HPDE6-E6E7 (cell line): ENCODE measurements around the gene RNF150.
"Not testable (repeated sequence)": the region's sequence is repeated elsewhere in the genome, so short reads cannot be mapped to it uniquely, and the experiment has no call there.

Source experiments
- DNase-seq: peaks from one replicate; pipeline ENCODE4 v3.0.0; 2011; ENCODE audit warnings: missing footprints; ENCODE audit errors: extremely low spot score

RNF150 gene

GRCh38 chr4:141133146-141133998 is at the start of gene RNF150:
TSS of gene RNF150 (minus strand) at chr4:141133469.
- peak; percentile 77 for DNase-seq

GRCh38 chr4:141180991-141181761 is 47.9 kb upstream of the RNF150 start:
- peak; percentile 7 for DNase-seq

- no peak for DNase-seq
Measured at GRCh38 chr4:141179474-141180373, 46.5 kb upstream of the RNF150 start.

GRCh38 chr4:141177171-141177570 is 43.9 kb upstream of the RNF150 start:
- DNase-seq, result no peak

GRCh38 chr4:141174457-141174856 is 41.2 kb upstream of the RNF150 start:
- DNase-seq, result no peak

- DNase-seq, result no peak
Measured at GRCh38 chr4:141170671-141171070, 37.4 kb upstream of the RNF150 start.

GRCh38 chr4:141169391-141169790 is 36.1 kb upstream of the RNF150 start:
- DNase-seq, result no peak

- not testable (repeated sequence) for DNase-seq
Measured at GRCh38 chr4:141165001-141165400, 31.7 kb upstream of the RNF150 start.

GRCh38 chr4:141159027-141159426 is 25.8 kb upstream of the RNF150 start:
- DNase-seq, result no peak

- no peak for DNase-seq
Measured at GRCh38 chr4:141158219-141158618, 24.9 kb upstream of the RNF150 start.

- DNase-seq, result no peak
Measured at GRCh38 chr4:141155586-141155985, 22.3 kb upstream of the RNF150 start.

- DNase-seq, result no peak
Measured at GRCh38 chr4:141154725-141155124, 21.5 kb upstream of the RNF150 start.

- DNase-seq, result no peak
Measured at GRCh38 chr4:141153751-141154510, 20.7 kb upstream of the RNF150 start.

- no peak for DNase-seq
Measured at GRCh38 chr4:141144207-141144606, 10.9 kb upstream of the RNF150 start.

- no peak for DNase-seq
Measured at GRCh38 chr4:141142423-141142822, 9.2 kb upstream of the RNF150 start.

- DNase-seq, result no peak
Measured at GRCh38 chr4:141140391-141141200, 7.3 kb upstream of the RNF150 start.

GRCh38 chr4:141133999-141134995 is 1.0 kb upstream of the RNF150 start:
- DNase-seq, result no peak

- no peak for DNase-seq
Measured at GRCh38 chr4:141132709-141133145, 542 bp downstream of the RNF150 start.
